ENCODE measurements around the gene ZNF800. TPM values are rescaled to one million over a fixed set of nuclear protein-coding genes. Genes with fewer than 3 reads are reported as not detected.
"Not testable (repeated sequence)": the region's sequence is repeated elsewhere in the genome, so short reads cannot be mapped to it uniquely, and the experiment has no call there.

Gene ZNF800
- total RNA-seq, 1 experiment from 2014 or later = 48.8 TPM

- not testable (repeated sequence) for H3K27ac ChIP-seq (ENCODE audit: low read length); DNase-seq; H3K4me3 ChIP-seq (ENCODE audit: low read length); H3K27me3 ChIP-seq (ENCODE audit: low read length); H2AFZ ChIP-seq (ENCODE audit: low read length); H3K9me3 ChIP-seq (ENCODE audit: low read length); H4K20me1 ChIP-seq (ENCODE audit: insufficient read depth, low read depth, low read length); H3K36me3 ChIP-seq (ENCODE audit: insufficient read depth, low read length); H3K4me2 ChIP-seq (ENCODE audit: low read depth, low read length, poor library complexity, severe bottlenecking); H3K9ac ChIP-seq (ENCODE audit: low read length); H3K9me2 ChIP-seq (replicated peaks; ENCODE audit: insufficient read depth, low read length)
- peaks cover 24% of the 10 kb centered on the region for H3K79me2 ChIP-seq (ENCODE audit: low read length)
- peaks cover 29% of the 10 kb centered on the region for H3K4me1 ChIP-seq (ENCODE audit: low read length)
These were observed 2.6 kb upstream of the ZNF800 start for GRCh38 chr7:127395104-127395503.

- Histone ChIP-seq H3K27me3 (ENCODE audit: low read length) (no peaks in the 10 kb centered on the region), H3K9ac (ENCODE audit: low read length) (peak overlapping the region; percentile 96), H3K4me3 (ENCODE audit: low read length) (peak overlapping the region; percentile 97), H3K9me2 (replicated peaks; ENCODE audit: insufficient read depth, low read length) (no peaks in the 10 kb centered on the region), H3K79me2 (ENCODE audit: low read length) (peaks cover 40% of the 10 kb centered on the region), H3K4me1 (ENCODE audit: low read length) (peaks cover 45% of the 10 kb centered on the region), H3K36me3 (ENCODE audit: insufficient read depth, low read length) (peaks cover 17% of the 10 kb centered on the region; the same call in 1 of the 2 replicates), H3K27ac (ENCODE audit: low read length) (no peak overlapping the region), H3K9me3 (ENCODE audit: low read length) (no peaks in the 10 kb centered on the region), H4K20me1 (ENCODE audit: insufficient read depth, low read depth, low read length) (no peaks in the 10 kb centered on the region; the same call in 1 of the 2 replicates), H3K4me2 (ENCODE audit: low read depth, low read length, poor library complexity, severe bottlenecking) (peak overlapping the region; percentile 79), H2AFZ (ENCODE audit: low read length) (peak overlapping the region; percentile 17; the same call in 1 of the 2 replicates)
- DNase-seq = peak; percentile 64
These were observed 1.0 kb upstream of the ZNF800 start for GRCh38 chr7:127393368-127394058.

GRCh38 chr7:127392182-127392565, 334 bp downstream of the ZNF800 start:
- H3K79me2 ChIP-seq (ENCODE audit: low read length) = peaks cover 54% of the 10 kb centered on the region
- peaks cover 22% of the 10 kb centered on the region; the same call in 1 of the 2 replicates for H3K36me3 ChIP-seq (ENCODE audit: insufficient read depth, low read length)
- H3K4me3 ChIP-seq (ENCODE audit: low read length) = peak overlapping the region; percentile 97
- peaks cover 53% of the 10 kb centered on the region for H3K4me1 ChIP-seq (ENCODE audit: low read length)
- H3K9me3 ChIP-seq (ENCODE audit: low read length) = no peaks in the 10 kb centered on the region
- peak overlapping the region; percentile 90 for H3K4me2 ChIP-seq (ENCODE audit: low read depth, low read length, poor library complexity, severe bottlenecking)
- DNase-seq = peak; percentile 88
- H3K9ac ChIP-seq (ENCODE audit: low read length) = peak overlapping the region; percentile 96
- peak overlapping the region; percentile 71 for H3K27ac ChIP-seq (ENCODE audit: low read length)
- H2AFZ ChIP-seq (ENCODE audit: low read length) = 0 out of 2 replicates have a peak overlapping the region, but pooled peaks have one; percentile 49
- no peaks in the 10 kb centered on the region for H3K27me3 ChIP-seq (ENCODE audit: low read length)
- H3K9me2 ChIP-seq (replicated peaks; ENCODE audit: insufficient read depth, low read length) = no peaks in the 10 kb centered on the region
- H4K20me1 ChIP-seq (ENCODE audit: insufficient read depth, low read depth, low read length) = no peaks in the 10 kb centered on the region; the same call in 1 of the 2 replicates

GRCh38 chr7:127391591-127392181, 822 bp downstream of the ZNF800 start:
- H3K9me3 ChIP-seq (ENCODE audit: low read length) = no peaks in the 10 kb centered on the region

GRCh38 chr7:127390817-127391590, 1.5 kb downstream of the ZNF800 start:
- H2AFZ ChIP-seq (ENCODE audit: low read length) = no peak overlapping the region; the same call in 1 of the 2 replicates
- H3K79me2 ChIP-seq (ENCODE audit: low read length) = peaks cover 64% of the 10 kb centered on the region
- peak overlapping the region; percentile 71; the same call in 1 of the 2 replicates for H3K27ac ChIP-seq (ENCODE audit: low read length)
- no peaks in the 10 kb centered on the region for H3K9me2 ChIP-seq (replicated peaks; ENCODE audit: insufficient read depth, low read length)
- peaks cover 28% of the 10 kb centered on the region; the same call in 1 of the 2 replicates for H3K36me3 ChIP-seq (ENCODE audit: insufficient read depth, low read length)
- no peaks in the 10 kb centered on the region for H3K27me3 ChIP-seq (ENCODE audit: low read length)
- no peaks in the 10 kb centered on the region for H3K9me3 ChIP-seq (ENCODE audit: low read length)
- H3K4me1 ChIP-seq (ENCODE audit: low read length) = peaks cover 59% of the 10 kb centered on the region
- peak overlapping the region; percentile 90 for H3K4me2 ChIP-seq (ENCODE audit: low read depth, low read length, poor library complexity, severe bottlenecking)
- H4K20me1 ChIP-seq (ENCODE audit: insufficient read depth, low read depth, low read length) = no peaks in the 10 kb centered on the region; the same call in 1 of the 2 replicates
- DNase-seq = no peak
- peak overlapping the region; percentile 97 for H3K4me3 ChIP-seq (ENCODE audit: low read length)
- H3K9ac ChIP-seq (ENCODE audit: low read length) = peak overlapping the region; percentile 96

More at GRCh38 chr7:127391591-127392181, 822 bp downstream of the ZNF800 start:
- H3K36me3 ChIP-seq (ENCODE audit: insufficient read depth, low read length) = peaks cover 22% of the 10 kb centered on the region; the same call in 1 of the 2 replicates
- H4K20me1 ChIP-seq (ENCODE audit: insufficient read depth, low read depth, low read length) = no peaks in the 10 kb centered on the region; the same call in 1 of the 2 replicates
- peaks cover 55% of the 10 kb centered on the region for H3K4me1 ChIP-seq (ENCODE audit: low read length)
- H3K9me2 ChIP-seq (replicated peaks; ENCODE audit: insufficient read depth, low read length) = no peaks in the 10 kb centered on the region
- DNase-seq = peak; percentile 81
- peak overlapping the region; percentile 97 for H3K4me3 ChIP-seq (ENCODE audit: low read length)
- H3K27ac ChIP-seq (ENCODE audit: low read length) = peak overlapping the region; percentile 71; the same call in 1 of the 2 replicates
- peaks cover 57% of the 10 kb centered on the region for H3K79me2 ChIP-seq (ENCODE audit: low read length)
- H3K9ac ChIP-seq (ENCODE audit: low read length) = peak overlapping the region; percentile 96
- no peaks in the 10 kb centered on the region for H3K27me3 ChIP-seq (ENCODE audit: low read length)
- H3K4me2 ChIP-seq (ENCODE audit: low read depth, low read length, poor library complexity, severe bottlenecking) = peak overlapping the region; percentile 90
- H2AFZ ChIP-seq (ENCODE audit: low read length) = peak overlapping the region; percentile 49; the same call in 1 of the 2 replicates

- Histone ChIP-seq H3K27me3 (ENCODE audit: low read length) (no peaks in the 10 kb centered on the region), H3K9me2 (replicated peaks; ENCODE audit: insufficient read depth, low read length) (no peaks in the 10 kb centered on the region), H3K9me3 (ENCODE audit: low read length) (no peaks in the 10 kb centered on the region), H3K27ac (ENCODE audit: low read length) (no peak overlapping the region), H3K9ac (ENCODE audit: low read length) (no peak overlapping the region), H3K36me3 (ENCODE audit: insufficient read depth, low read length) (peaks cover 30% of the 10 kb centered on the region; the same call in 1 of the 2 replicates), H3K79me2 (ENCODE audit: low read length) (peaks cover 70% of the 10 kb centered on the region), H3K4me2 (ENCODE audit: low read depth, low read length, poor library complexity, severe bottlenecking) (peak overlapping the region; percentile 90), H3K4me1 (ENCODE audit: low read length) (peaks cover 59% of the 10 kb centered on the region), H2AFZ (ENCODE audit: low read length) (no peak overlapping the region), H3K4me3 (ENCODE audit: low read length) (peak overlapping the region; percentile 97), H4K20me1 (ENCODE audit: insufficient read depth, low read depth, low read length) (no peaks in the 10 kb centered on the region; the same call in 1 of the 2 replicates)
- no peak for DNase-seq
These were observed 2.2 kb downstream of the ZNF800 start for GRCh38 chr7:127390186-127390816.

GRCh38 chr7:127389321-127389720, 3.2 kb downstream of the ZNF800 start:
- H3K9me2 ChIP-seq (replicated peaks; ENCODE audit: insufficient read depth, low read length) = no peaks in the 10 kb centered on the region
- H3K4me1 ChIP-seq (ENCODE audit: low read length) = peaks cover 61% of the 10 kb centered on the region
- no peak overlapping the region for H3K4me3 ChIP-seq (ENCODE audit: low read length)
- H3K36me3 ChIP-seq (ENCODE audit: insufficient read depth, low read length) = peaks cover 39% of the 10 kb centered on the region; the same call in 1 of the 2 replicates
- H3K4me2 ChIP-seq (ENCODE audit: low read depth, low read length, poor library complexity, severe bottlenecking) = peak overlapping the region; percentile 90
- no peaks in the 10 kb centered on the region for H3K27me3 ChIP-seq (ENCODE audit: low read length)
- DNase-seq = no peak
- H3K27ac ChIP-seq (ENCODE audit: low read length) = no peak overlapping the region
- H3K9me3 ChIP-seq (ENCODE audit: low read length) = no peaks in the 10 kb centered on the region
- H4K20me1 ChIP-seq (ENCODE audit: insufficient read depth, low read depth, low read length) = no peaks in the 10 kb centered on the region; the same call in 1 of the 2 replicates
- peaks cover 80% of the 10 kb centered on the region for H3K79me2 ChIP-seq (ENCODE audit: low read length)
- H2AFZ ChIP-seq (ENCODE audit: low read length) = no peak overlapping the region
- H3K9ac ChIP-seq (ENCODE audit: low read length) = no peak overlapping the region

Measured in Karpas-422 (cell line).